HG02798 (cell line): Measurements from ENCODE around the gene PPP3R1.

Experiments used
- ATAC-seq: cut with Tn5 transposase; IDR thresholded peaks from one replicate; pipeline ENCODE4 v1.9.1; 2021; ENCODE audit warnings: mild to moderate bottlenecking; ENCODE audit not compliant: unreplicated experiment, poor library complexity

The PPP3R1 gene

DNA sequence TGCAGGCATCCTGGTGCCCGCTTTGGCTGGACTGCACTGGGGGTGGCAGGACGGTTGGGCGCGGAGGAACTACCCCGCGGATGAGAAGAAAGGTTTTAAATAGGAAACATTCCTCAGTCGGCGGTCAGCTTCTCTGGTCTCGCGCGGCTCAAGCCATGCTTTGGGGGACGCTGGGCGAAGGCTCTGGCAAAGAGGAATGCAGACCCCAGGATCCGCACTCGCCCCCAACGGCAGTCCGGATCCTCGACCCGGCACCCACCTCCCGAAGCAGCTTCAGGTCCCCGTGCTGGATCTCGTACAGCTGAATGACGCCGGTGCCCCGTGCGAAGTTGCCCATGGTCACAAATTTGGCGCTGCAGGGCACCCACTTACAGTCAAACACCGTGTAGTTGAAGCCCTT is 95.3 kb downstream of the PPP3R1 start:
- ATAC-seq, result peak; percentile 30

DNA sequence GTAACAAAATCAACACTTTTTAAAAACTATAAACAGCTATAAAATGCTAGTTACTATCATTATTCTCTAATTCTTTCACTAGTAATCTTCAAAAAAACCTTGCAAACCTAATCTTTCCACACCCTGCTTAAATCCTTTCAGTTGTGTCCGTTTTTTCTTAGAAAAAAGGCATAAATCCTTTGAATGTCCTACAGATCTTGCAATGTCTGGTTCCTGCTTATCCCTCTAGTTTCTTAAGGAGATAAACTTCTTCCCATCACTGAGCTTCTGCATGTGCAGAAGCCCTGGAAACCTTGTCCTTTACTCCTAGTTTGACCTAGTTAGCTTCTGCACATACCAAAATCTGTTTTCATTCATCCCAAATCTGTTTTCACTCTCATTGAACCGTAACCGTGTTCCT is 95.9 kb downstream of the PPP3R1 start:
- no peak for ATAC-seq

DNA sequence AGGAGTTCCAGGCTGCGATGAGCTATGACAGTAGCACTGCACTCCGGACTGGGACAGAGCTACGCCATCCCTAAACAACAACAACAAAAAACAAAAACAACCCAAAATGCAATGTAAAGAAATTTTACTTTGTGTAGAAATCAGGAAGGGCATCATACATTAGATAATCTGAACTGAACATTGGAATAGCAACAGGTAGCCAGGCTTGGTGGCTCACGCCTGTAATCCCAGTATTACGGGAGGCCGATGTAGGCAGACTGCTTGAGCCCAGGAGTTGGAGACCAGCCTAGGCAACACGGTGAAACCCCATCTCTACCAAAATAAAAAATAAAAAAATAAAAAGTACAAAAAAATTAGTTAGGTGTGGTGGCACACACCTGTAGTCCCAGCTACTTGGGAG is 96.7 kb downstream of the PPP3R1 start:
- ATAC-seq, result no peak

DNA sequence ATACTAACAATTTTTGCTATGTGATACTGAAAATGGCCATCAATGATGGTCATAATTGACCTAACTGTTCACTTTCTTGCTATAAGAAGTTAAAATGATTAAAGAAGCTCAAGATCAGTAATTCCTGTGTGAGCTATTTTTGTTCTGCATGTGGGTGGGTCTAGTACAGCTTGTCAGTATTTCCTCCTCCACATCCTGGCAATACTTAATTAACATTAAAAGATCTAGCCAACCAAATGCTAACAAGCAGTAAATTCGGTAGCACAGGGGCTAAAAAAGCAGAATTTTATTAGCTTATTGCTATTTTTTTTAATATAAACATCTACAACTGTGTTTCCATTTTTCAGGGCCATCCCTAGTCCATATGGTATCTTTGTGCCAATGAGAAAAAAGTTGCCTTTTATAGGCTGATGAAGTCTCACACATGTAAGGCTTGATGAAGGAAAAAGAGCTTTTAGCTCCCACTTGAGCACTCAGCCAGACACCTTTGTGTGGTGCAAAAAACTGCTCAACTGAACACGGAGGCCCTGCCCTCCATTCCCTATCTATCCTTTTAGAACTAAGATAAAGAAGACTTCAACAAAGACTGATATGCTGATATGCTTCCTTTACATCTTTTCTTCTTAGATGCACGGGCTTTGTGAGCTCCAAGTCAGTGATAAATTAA is 99.5 kb downstream of the PPP3R1 start:
- ATAC-seq, result no peak

DNA sequence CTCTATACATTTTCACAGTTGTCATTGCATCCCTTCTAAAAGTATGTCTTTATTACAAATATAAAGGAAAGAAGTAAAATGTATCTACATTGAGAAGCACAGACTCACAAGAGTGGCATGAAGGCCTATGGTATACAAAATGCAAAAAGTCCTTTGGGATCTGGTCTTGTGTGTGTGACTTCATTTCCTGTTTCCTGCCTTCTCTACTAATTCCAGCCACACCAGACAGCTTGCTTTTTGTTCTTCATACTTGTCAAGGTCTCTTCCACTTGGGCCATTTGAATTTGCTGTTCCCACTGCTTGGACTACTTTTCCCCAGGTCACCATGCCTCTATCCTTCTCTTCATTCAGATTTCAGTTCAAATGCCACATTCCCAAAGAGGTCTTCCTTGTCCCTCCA is 101.3 kb downstream of the PPP3R1 start:
- ATAC-seq, result no peak

DNA sequence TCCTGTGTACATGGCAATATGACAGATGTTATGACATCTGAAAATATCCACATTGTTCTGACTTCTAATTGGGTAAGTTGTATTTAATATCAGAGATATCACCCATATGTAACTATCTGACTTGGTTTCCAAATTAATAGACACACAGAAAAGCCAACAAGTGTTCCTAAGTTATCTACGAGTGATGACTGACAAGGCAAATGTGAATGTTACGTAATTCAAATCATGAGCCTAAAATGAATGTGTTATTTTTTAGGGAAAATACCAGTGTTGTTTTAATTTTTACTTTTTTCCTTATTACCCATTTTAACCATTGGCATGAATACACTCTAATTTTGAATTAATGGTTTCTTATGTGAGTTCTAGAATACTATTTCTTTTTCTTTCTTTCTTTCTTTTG is 110.5 kb downstream of the PPP3R1 start:
- ATAC-seq, result no peak

DNA sequence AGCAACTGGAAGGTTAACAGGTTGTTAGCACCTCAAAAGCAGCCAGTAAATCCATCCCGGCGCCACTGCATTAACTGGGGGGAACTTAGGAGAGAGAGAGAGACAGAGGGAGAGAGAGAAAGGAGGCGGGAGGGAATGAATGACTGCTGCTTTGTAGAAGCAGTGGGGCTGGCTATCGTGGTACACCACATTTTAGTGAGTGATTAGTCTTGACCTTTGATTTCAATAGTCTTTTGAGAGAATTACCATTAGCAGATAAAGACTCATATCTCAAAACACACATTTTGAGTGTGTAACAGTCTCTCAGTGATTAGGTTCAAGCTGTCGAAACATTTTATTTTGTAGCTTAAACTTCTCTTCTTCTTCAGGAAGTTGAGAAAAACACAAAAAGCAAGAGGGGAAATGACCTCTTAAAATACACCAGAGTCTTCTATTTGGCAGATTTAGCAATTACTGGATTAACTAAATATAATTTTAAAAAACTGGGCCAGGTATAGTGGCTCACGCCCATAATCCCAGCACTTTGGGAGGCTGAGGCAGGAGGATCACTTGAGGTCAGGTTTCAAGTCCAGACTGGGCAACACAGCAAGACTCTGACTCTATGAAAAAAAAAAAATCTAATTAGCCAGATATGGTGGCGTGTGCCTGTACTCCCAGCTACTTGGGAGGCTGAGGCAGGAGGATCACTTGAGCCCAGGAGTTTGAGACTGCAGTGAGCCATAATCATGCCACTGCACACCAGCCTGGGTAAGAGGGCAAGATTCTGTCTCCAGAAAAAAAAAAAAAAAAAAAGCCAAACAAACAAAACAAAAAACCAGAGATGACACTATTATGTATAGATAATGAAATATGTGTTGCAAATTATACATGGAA is 116.6 kb downstream of the PPP3R1 start:
- ATAC-seq, result no peak

DNA sequence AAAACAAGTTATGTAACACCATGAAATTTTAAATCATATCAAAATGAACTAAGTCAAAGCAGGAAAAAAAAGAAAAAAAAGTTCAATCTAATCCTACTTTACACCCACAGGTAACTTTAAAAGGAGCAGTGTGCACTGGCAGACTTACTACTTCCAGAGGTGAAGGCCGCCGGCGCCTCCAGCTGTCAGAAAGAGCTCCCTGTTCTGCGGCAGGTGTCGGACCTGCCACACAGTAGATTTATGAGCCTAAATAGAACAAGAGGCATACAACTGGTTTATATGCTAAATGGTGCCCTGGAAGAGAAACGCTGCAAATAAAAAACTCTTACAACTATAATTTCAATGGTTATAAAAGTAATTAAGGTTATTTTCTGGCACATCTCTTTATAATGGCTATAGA is 117.8 kb downstream of the PPP3R1 start:
- ATAC-seq, result no peak

DNA sequence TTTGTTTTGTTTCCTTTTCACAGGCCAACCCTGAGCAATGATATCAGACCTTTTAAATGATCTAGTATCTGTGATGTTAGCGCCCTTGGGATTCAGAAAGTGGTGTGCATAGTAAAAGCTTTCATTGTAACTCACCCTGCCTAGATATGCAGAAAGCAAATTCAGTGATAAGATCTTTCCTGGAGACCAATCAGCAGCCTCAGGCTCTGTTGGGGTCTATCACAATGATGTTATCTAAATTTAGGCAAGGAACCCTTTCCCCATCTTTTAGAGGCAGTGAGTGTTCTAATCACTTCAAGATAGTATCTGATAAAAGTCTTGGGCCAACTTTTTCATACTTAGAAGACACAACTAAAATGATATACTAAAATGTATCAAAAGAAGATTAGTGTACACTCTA is 118.2 kb downstream of the PPP3R1 start:
- no peak for ATAC-seq
